ENCODE data around the gene PTN.
"Not testable (repeated sequence)": the region's sequence is repeated elsewhere in the genome, so short reads cannot be mapped to it uniquely, and the experiment has no call there.

The PTN gene

GRCh38 chr7:137269240-137269639 is 74.3 kb downstream of the PTN start:
- Histone ChIP-seq H3K27me3 (ENCODE audit: low read length) (no peaks in the 10 kb centered on the region), H3K4me3 (ENCODE audit: insufficient read depth, low read length, poor library complexity, severe bottlenecking) (no peak overlapping the region), H2AFZ (ENCODE audit: low read depth, low read length, severe bottlenecking) (no peak overlapping the region), H3F3A (ENCODE audit: insufficient read depth) (no peaks in the 10 kb centered on the region), H3K79me2 (ENCODE audit: insufficient read depth, low read length) (no peaks in the 10 kb centered on the region), H3K36me3 (ENCODE audit: low read length) (no peaks in the 10 kb centered on the region), H3K9me3 (ENCODE audit: insufficient read depth, low read length) (no peaks in the 10 kb centered on the region), H3K9ac (ENCODE audit: low read length) (no peak overlapping the region), H4K20me1 (ENCODE audit: low read depth, low read length) (no peaks in the 10 kb centered on the region), H3K27ac (ENCODE audit: low read depth, low read length) (no peak overlapping the region), H3K9me2 (replicated peaks; ENCODE audit: insufficient read depth, low read length) (no peaks in the 10 kb centered on the region), H3K4me2 (ENCODE audit: low read depth, low read length, poor library complexity, severe bottlenecking) (no peak overlapping the region)
- TF ChIP-seq, protein P1, sequence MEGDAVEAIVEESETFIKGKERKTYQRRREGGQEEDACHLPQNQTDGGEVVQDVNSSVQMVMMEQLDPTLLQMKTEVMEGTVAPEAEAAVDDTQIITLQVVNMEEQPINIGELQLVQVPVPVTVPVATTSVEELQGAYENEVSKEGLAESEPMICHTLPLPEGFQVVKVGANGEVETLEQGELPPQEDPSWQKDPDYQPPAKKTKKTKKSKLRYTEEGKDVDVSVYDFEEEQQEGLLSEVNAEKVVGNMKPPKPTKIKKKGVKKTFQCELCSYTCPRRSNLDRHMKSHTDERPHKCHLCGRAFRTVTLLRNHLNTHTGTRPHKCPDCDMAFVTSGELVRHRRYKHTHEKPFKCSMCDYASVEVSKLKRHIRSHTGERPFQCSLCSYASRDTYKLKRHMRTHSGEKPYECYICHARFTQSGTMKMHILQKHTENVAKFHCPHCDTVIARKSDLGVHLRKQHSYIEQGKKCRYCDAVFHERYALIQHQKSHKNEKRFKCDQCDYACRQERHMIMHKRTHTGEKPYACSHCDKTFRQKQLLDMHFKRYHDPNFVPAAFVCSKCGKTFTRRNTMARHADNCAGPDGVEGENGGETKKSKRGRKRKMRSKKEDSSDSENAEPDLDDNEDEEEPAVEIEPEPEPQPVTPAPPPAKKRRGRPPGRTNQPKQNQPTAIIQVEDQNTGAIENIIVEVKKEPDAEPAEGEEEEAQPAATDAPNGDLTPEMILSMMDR (IDR thresholded peaks at IDR 0.05; ENCODE audit: insufficient read depth, low read length, poor library complexity, severe bottlenecking): no peak
- TF ChIP-seq EZH2phosphoT487 (conservative IDR thresholded peaks at IDR 0.05; ENCODE audit: low read length): no peak

GRCh38 chr7:137268001-137268865 is 75.3 kb downstream of the PTN start:
- H3K4me2 ChIP-seq (ENCODE audit: low read depth, low read length, poor library complexity, severe bottlenecking); H2AFZ ChIP-seq (ENCODE audit: low read depth, low read length, severe bottlenecking); H3K9me2 ChIP-seq (replicated peaks; ENCODE audit: insufficient read depth, low read length); H3K27ac ChIP-seq (ENCODE audit: low read depth, low read length); H3K9ac ChIP-seq (ENCODE audit: low read length); H4K20me1 ChIP-seq (ENCODE audit: low read depth, low read length); H3K9me3 ChIP-seq (ENCODE audit: insufficient read depth, low read length); H3K79me2 ChIP-seq (ENCODE audit: insufficient read depth, low read length); H3K27me3 ChIP-seq (ENCODE audit: low read length); H3K4me3 ChIP-seq (ENCODE audit: insufficient read depth, low read length, poor library complexity, severe bottlenecking); H3F3A ChIP-seq (ENCODE audit: insufficient read depth); H3K36me3 ChIP-seq (ENCODE audit: low read length): not testable (repeated sequence)

DNA sequence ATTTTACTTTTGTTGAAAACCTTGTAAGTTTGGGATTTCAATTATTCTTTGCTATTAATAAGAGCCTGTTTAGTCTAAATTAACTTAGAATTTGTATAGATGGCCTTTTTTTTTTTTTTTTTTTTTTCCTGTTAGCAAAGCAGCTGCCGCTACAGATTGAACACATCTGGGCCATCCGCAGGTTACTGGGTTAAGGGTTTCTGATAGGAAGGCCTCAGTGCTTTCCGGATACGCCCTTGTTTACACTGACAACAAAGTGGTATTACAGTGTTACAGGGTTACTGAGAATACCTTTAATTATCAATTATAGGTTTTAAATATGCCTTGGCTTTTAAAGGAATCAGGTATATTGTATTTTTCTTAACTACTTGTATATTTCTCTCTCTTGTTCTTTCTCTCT is 76.8 kb downstream of the PTN start:
- H3K27ac ChIP-seq (ENCODE audit: low read depth, low read length): no peak overlapping the region
- no peaks in the 10 kb centered on the region for H3K9me3 ChIP-seq (ENCODE audit: insufficient read depth, low read length)
- H4K20me1 ChIP-seq (ENCODE audit: low read depth, low read length): no peaks in the 10 kb centered on the region
- TF ChIP-seq, protein P1 (IDR thresholded peaks at IDR 0.05; ENCODE audit: insufficient read depth, low read length, poor library complexity, severe bottlenecking): no peak
- no peak for TF ChIP-seq EZH2phosphoT487 (conservative IDR thresholded peaks at IDR 0.05; ENCODE audit: low read length)
- H3K27me3 ChIP-seq (ENCODE audit: low read length): no peaks in the 10 kb centered on the region
- no peak overlapping the region for H3K4me3 ChIP-seq (ENCODE audit: insufficient read depth, low read length, poor library complexity, severe bottlenecking)
- no peak overlapping the region for H2AFZ ChIP-seq (ENCODE audit: low read depth, low read length, severe bottlenecking)
- H3K9me2 ChIP-seq (replicated peaks; ENCODE audit: insufficient read depth, low read length): no peaks in the 10 kb centered on the region
- no peaks in the 10 kb centered on the region for H3K36me3 ChIP-seq (ENCODE audit: low read length)
- no peak overlapping the region for H3K4me2 ChIP-seq (ENCODE audit: low read depth, low read length, poor library complexity, severe bottlenecking)
- no peaks in the 10 kb centered on the region for H3F3A ChIP-seq (ENCODE audit: insufficient read depth)
- H3K9ac ChIP-seq (ENCODE audit: low read length): no peak overlapping the region
- no peaks in the 10 kb centered on the region for H3K79me2 ChIP-seq (ENCODE audit: insufficient read depth, low read length)

- H3F3A ChIP-seq (ENCODE audit: insufficient read depth); H3K27ac ChIP-seq (ENCODE audit: low read depth, low read length); H3K79me2 ChIP-seq (ENCODE audit: insufficient read depth, low read length); H3K9ac ChIP-seq (ENCODE audit: low read length); H4K20me1 ChIP-seq (ENCODE audit: low read depth, low read length); H3K27me3 ChIP-seq (ENCODE audit: low read length); H3K36me3 ChIP-seq (ENCODE audit: low read length); H3K9me2 ChIP-seq (replicated peaks; ENCODE audit: insufficient read depth, low read length); H3K4me3 ChIP-seq (ENCODE audit: insufficient read depth, low read length, poor library complexity, severe bottlenecking); H3K9me3 ChIP-seq (ENCODE audit: insufficient read depth, low read length); H3K4me2 ChIP-seq (ENCODE audit: low read depth, low read length, poor library complexity, severe bottlenecking); H2AFZ ChIP-seq (ENCODE audit: low read depth, low read length, severe bottlenecking): not testable (repeated sequence)
These were observed 78.1 kb downstream of the PTN start for GRCh38 chr7:137265480-137265879.

All from SU-DHL-6 (cell line).